ENCODE results near the gene MBD5.

DNA sequence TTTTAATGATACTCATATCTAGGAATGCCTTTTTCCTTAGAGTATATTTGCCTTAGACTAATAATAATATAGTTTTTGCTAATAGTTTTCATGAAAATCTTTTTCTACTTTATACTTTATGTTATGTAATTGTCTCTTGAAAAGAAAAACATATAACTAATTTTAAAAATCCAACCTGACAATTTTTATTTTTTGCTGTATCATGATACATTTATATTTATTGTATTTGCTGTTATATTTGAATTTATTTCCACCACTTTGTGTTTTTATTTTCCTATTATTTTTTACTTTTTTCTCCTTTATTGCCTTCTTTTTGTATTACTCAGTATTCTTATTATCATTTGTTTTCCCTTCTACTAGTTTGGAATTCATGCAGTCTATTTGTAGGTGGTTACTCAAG is 85.4 kb downstream of the MBD5 start:
- TF ChIP-seq ZNF274 (IDR thresholded peaks at IDR 0.05; ENCODE audit: low read depth, low read length) (no peak), YY1 (IDR thresholded peaks at IDR 0.05; ENCODE audit: insufficient read depth, insufficient read length) (no peak), SUZ12 (IDR thresholded peaks at IDR 0.05; ENCODE audit: extremely low read depth, insufficient read depth, insufficient read length) (no peak)

Measured in NT2/D1 (cell line).